GM12892 (cell line): ENCODE results near the gene PGBD5.

Experiments
- POLR2A ChIP-seq: IDR thresholded peaks from 2 replicates; pipeline ENCODE4 v1.6.1; 2011; ENCODE audit warnings: low read depth, low read length, control low read depth
- POLR2AphosphoS5 ChIP-seq: IDR thresholded peaks from 2 replicates; pipeline ENCODE4 v1.6.1; 2011; ENCODE audit warnings: low read depth, low read length, control low read depth
- TAF1 ChIP-seq: IDR thresholded peaks from 2 replicates; pipeline ENCODE4 v1.6.1; 2011; ENCODE audit warnings: low read depth, mild to moderate bottlenecking, control low read depth, low read length, borderline replicate concordance

DNA sequence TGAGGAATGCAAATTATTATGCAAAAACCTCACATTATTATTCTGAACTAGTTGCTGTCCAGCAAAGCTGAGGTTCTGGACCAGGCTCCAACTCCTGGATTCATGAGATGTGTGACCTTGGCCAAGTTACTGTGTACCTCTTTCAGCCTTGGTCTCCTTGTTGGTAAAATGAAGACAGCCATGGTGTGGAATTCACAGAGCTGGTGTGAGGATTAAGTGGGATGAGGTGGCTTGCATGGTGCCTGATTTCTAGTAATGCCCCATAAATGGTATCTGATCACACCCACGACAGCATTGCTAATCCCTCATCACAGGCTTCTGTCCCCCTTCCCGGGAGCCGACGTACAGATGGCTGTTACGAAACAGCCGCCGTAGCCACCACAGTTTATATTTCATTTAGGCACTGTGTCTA, 59.6 kb downstream of the PGBD5 start:
- TF ChIP-seq TAF1 (no peak), POLR2A (no peak), POLR2AphosphoS5 (no peak)
